Endothelial cell of umbilical vein (primary cell): ENCODE data around the gene ARMH4. TPM values are rescaled to one million over a fixed set of nuclear protein-coding genes. Genes with fewer than 3 reads are reported as not detected.

Experiments
- BruUV-seq: library from RNA; stranded (reverse); fragments of 400-500 nt; replicated peaks from 2 replicates; lab custom pipeline; 2021; lab: Mats Ljungman, UMichigan
- CTCF ChIA-PET: fragments of 300-600, 350-600 bp; sonication (Branson Sonifier 250); formaldehyde crosslinking; loops from one replicate; lab custom pipeline; 2021; ENCODE audit warnings: antibody characterized with exemption, inconsistent platforms; lab: Charles Lee
- POLR2A ChIA-PET: fragments of 300-600, 350-600 bp; sonication (Branson Sonifier 250); formaldehyde crosslinking; loops from one replicate; lab custom pipeline; 2021; ENCODE audit warnings: antibody characterized with exemption, inconsistent platforms; lab: Charles Lee
- DNase-seq: peaks from one replicate; pipeline ENCODE4 v3.0.0-alpha.2; 2011; ENCODE audit warnings: low read depth, low spot score
- FAIRE-seq: peaks from 2 replicates; lab custom pipeline; 2011; peaks lifted over from hg19 to GRCh38; lab: Jason Lieb, UNC
- H2AFZ ChIP-seq: 2 replicates; pipeline ENCODE4 v1.6.0; 2012; ENCODE audit warnings: low read depth, low read length, control low read depth, inconsistent platforms
- H3K27ac ChIP-seq: 2 replicates; pipeline ENCODE4 v1.5.1; 2011; ENCODE audit warnings: low read depth, mild to moderate bottlenecking, control low read depth, low read length, moderate library complexity; ENCODE audit not compliant: insufficient read depth
- H3K27me3 ChIP-seq, 2 experiments: 2 replicates each; pipeline versions ENCODE4 v1.6.0 to v1.6.1; 2011; ENCODE audit warnings: low read length in 2 of 2, mixed read lengths in 1 of 2; ENCODE audit not compliant: control insufficient read depth in 2 of 2, insufficient read depth in 2 of 2
- H3K36me3 ChIP-seq, 2 experiments: 2 replicates in 1 of 2; 3 replicates in 1 of 2; pipeline ENCODE4 v1.5.1; 2011; ENCODE audit warnings: low read length in 2 of 2, mild to moderate bottlenecking in 1 of 2, moderate library complexity in 1 of 2; ENCODE audit not compliant: control insufficient read depth in 2 of 2, insufficient read depth in 2 of 2; ENCODE audit errors: extremely low read depth in 1 of 2
- H3K4me1 ChIP-seq: 3 replicates; pipeline ENCODE4 v1.5.1; 2011; ENCODE audit warnings: mild to moderate bottlenecking, low read length; ENCODE audit not compliant: control insufficient read depth, insufficient read depth; ENCODE audit errors: extremely low read depth
- H3K4me2 ChIP-seq: 2 replicates; pipeline ENCODE4 v1.6.1; 2011; ENCODE audit warnings: low read length, control low read depth, mixed read lengths; ENCODE audit not compliant: insufficient read depth
- H3K4me3 ChIP-seq, 3 experiments: fragments of 200-600 bp in 1 of 3; sonication (generic), shearing (Covaris generic) in 1 of 3; replicated peaks in 1 of 3; 2 replicates each; pipeline ENCODE4 v1.5.1; 2011 to 2016; ENCODE audit warnings: control low read depth in 3 of 3, low read length in 3 of 3, mild to moderate bottlenecking in 2 of 3, inconsistent platforms in 1 of 3, low read depth in 1 of 3, moderate library complexity in 1 of 3; ENCODE audit not compliant: insufficient read depth in 1 of 3
- H3K79me2 ChIP-seq: 2 replicates; pipeline ENCODE4 v1.6.0; 2012; ENCODE audit warnings: low read length, inconsistent platforms; ENCODE audit not compliant: control insufficient read depth, insufficient read depth
- H3K9ac ChIP-seq: replicated peaks from 2 replicates; pipeline ENCODE3; 2011; ENCODE audit warnings: low read length, control low read depth; ENCODE audit not compliant: insufficient read depth; ENCODE audit errors: extremely low read depth
- H3K9me1 ChIP-seq: replicated peaks from 3 replicates; pipeline ENCODE4 v1.6.0; 2011; ENCODE audit warnings: mild to moderate bottlenecking, low read length; ENCODE audit not compliant: control insufficient read depth, insufficient read depth; ENCODE audit errors: extremely low read depth
- H3K9me3 ChIP-seq: replicated peaks from 2 replicates; pipeline ENCODE4 v1.5.1; 2012; ENCODE audit warnings: low read length, inconsistent platforms; ENCODE audit not compliant: control insufficient read depth, insufficient read depth
- H4K20me1 ChIP-seq: replicated peaks from 2 replicates; pipeline ENCODE3; 2011; ENCODE audit warnings: mild to moderate bottlenecking, low read length; ENCODE audit not compliant: control insufficient read depth, insufficient read depth; ENCODE audit errors: extremely low read depth
- CTCF ChIP-seq, 2 donors: IDR thresholded peaks; 1 replicate in 1 of 2; 2 replicates in 1 of 2; pipeline ENCODE4 v1.5.1; 2011; ENCODE audit warnings: low read length in 2 of 2, mild to moderate bottlenecking in 2 of 2, moderate library complexity in 2 of 2, control low read depth in 1 of 2, inconsistent platforms in 1 of 2, low read depth in 1 of 2; ENCODE audit not compliant: insufficient read depth in 1 of 2; ENCODE audit errors: extremely low read depth in 1 of 2
- EZH2 ChIP-seq: IDR thresholded peaks from 2 replicates; pipeline ENCODE4 v1.6.1; 2012; ENCODE audit warnings: borderline replicate concordance, low read depth, mild to moderate bottlenecking, moderate library complexity, low read length, inconsistent platforms; ENCODE audit not compliant: severe bottlenecking
- FOS ChIP-seq: IDR thresholded peaks from 2 replicates; pipeline ENCODE4 v1.6.1; 2011; ENCODE audit warnings: mild to moderate bottlenecking, low read length, moderate library complexity, borderline replicate concordance; ENCODE audit not compliant: insufficient read depth
- GATA2 ChIP-seq: IDR thresholded peaks from 2 replicates; pipeline ENCODE4 v1.7.0; 2011; ENCODE audit warnings: low read depth, mild to moderate bottlenecking, moderate library complexity, mixed read lengths, low read length; ENCODE audit not compliant: insufficient read length, insufficient read depth
- JUN ChIP-seq: IDR thresholded peaks from 2 replicates; pipeline ENCODE4 v1.6.1; 2011; ENCODE audit warnings: borderline replicate concordance, low read depth; ENCODE audit not compliant: insufficient read length, insufficient read depth
- MAX ChIP-seq: IDR thresholded peaks from 2 replicates; pipeline ENCODE4 v1.6.1; 2011; ENCODE audit not compliant: insufficient read depth, insufficient read length
- MYC ChIP-seq: IDR thresholded peaks from one replicate; pipeline ENCODE4 v1.6.1; 2011; ENCODE audit warnings: mild to moderate bottlenecking, low read depth, low read length
- POLR2A ChIP-seq: IDR thresholded peaks from 2 replicates; pipeline ENCODE4 v1.6.1; 2012; ENCODE audit warnings: low read depth, mild to moderate bottlenecking, control low read depth, low read length
- POLR2AphosphoS5 ChIP-seq: IDR thresholded peaks from 2 replicates; pipeline ENCODE4 v1.6.1; 2012; ENCODE audit warnings: low read depth, mild to moderate bottlenecking, control low read depth, low read length, moderate library complexity; ENCODE audit not compliant: insufficient read depth
- dilution Hi-C: fragments of 300-500 bp; cut with MboI; formaldehyde crosslinking; loops from one replicate; pipeline ENCODE4 v1.15.0; 2019; ENCODE audit warnings: low sequenced_read_pairs; ENCODE audit not compliant: extremely low pct_ligation_motif_present
- intact Hi-C: fragments of 100-400 bp; cut with micrococcal nuclease; formaldehyde crosslinking; loops from one replicate; pipeline ENCODE4 v1.10.0; 2022
- polyA plus RNA-seq, 4 experiments: library from polyadenylated mRNA; depleted of rRNA in 3 of 4; stranded (reverse) in 3 of 4; unstranded in 1 of 4; fragments of >200 nt; gene quantifications; 2 replicates each; pipeline versions ENCODE4 v1.2.1 to v1.2.3, GENCODE V29; 2011 to 2012; ENCODE audit warnings: missing spikeins in 1 of 4
- total RNA-seq: library from RNA; stranded (reverse); gene quantifications from 2 replicates; pipeline ENCODE4 v1.2.3, GENCODE V29; 2021

ARMH4 gene
- total and polyA plus RNA-seq, 2 donors (not counting 3 experiments of a cell fraction or from before 2014, with no cell fraction given): 1.1 to 3.0 TPM

DNA sequence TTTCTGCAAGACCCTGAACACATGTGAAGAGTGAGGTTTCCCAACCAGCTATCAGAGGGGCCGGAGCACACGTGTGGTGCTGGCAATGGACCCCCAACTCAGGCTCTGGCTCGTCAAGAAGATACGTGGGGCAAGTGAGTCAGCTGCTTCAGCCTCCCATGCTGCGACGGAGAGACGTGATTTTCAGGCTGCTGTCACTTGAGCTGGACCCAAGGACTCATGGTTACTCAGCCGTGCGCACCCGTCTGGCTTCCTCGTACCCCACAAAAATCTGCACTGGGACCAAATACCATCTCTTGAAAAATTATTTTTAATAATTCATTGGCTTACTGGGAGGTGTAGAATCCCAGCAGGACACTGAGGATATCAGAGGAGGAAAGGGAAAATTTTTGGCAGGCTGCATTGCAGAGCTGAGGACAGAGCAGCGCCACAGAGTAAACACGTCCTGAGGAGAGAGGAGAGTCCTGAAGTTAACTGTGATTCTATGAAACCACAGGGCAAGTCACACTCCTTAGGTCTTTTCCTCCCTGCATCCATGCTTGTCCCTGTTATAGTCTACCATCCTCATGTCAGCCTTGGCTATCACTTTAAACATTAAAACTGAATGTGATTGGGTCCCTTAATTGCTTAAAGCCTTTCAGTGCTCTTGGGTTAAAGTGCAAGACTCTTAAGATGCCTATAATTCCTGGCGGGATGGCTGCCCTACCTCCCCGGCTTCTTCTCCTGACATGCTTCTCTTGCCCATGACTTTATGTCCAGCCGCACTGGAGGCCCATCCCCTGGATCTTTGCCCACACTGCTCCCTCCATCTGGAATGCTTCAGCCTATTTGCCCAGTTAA, 190.8 kb downstream of the ARMH4 start:
- intact Hi-C loops (no loop called here), dilution Hi-C loops (no loop called here)
- FAIRE-seq (no peak), DNase-seq (no peak)
- Histone ChIP-seq H2AFZ (no peak overlapping the region), H3K9ac (no peak overlapping the region), H3K27me3 (no peaks in the 10 kb centered on the region), H3K27ac (no peak overlapping the region), H3K4me1 (no peaks in the 10 kb centered on the region), H3K9me1 (no peaks in the 10 kb centered on the region), H3K79me2 (no peaks in the 10 kb centered on the region), H4K20me1 (no peaks in the 10 kb centered on the region), H3K4me2 (no peak overlapping the region), H3K4me3 (no peak overlapping the region), H3K36me3 (no peaks in the 10 kb centered on the region), H3K9me3 (no peaks in the 10 kb centered on the region)
- POLR2A ChIA-PET: no interaction called here
- no TSS peak for BruUV-seq
- CTCF ChIA-PET: interaction anchor here (1.1 kb wide), 1 partner anchor 14 kb away, joined by 3 read pairs; no protein-coding TSS in a partner anchor
- no peak for TF ChIP-seq POLR2AphosphoS5
- no peak for TF ChIP-seq MAX
- no peak for TF ChIP-seq MYC
- TF ChIP-seq JUN: no peak
- TF ChIP-seq EZH2: no peak
- no peak for TF ChIP-seq GATA2
- TF ChIP-seq CTCF (IDR thresholded peaks at IDR 0.05; ENCODE audit: extremely low read depth in 1 of 2, insufficient read depth in 1 of 2, low read depth in 1 of 2, low read length in 2 of 2): no peak
- TF ChIP-seq FOS: no peak
- TF ChIP-seq POLR2A: no peak
